SU-DHL-6 (cell line): ENCODE data around the gene NREP.

ENCODE experiments used
- H2AFZ ChIP-seq: fragments of 200-600 bp; sonication (generic); 2 replicates; pipeline ENCODE4 v1.6.1; 2014; ENCODE audit warnings: low read depth, mild to moderate bottlenecking, moderate library complexity, mixed read lengths, antibody characterized with exemption, low read length; ENCODE audit not compliant: severe bottlenecking
- H3F3A ChIP-seq: fragments of 200-600 bp; shearing (Covaris generic); 2 replicates; pipeline ENCODE4 v1.6.0; 2016; ENCODE audit warnings: antibody characterized with exemption, mild to moderate bottlenecking; ENCODE audit not compliant: insufficient read depth
- H3K27ac ChIP-seq: fragments of 200-600 bp; sonication (generic); 2 replicates; pipeline ENCODE4 v1.5.1; 2016; ENCODE audit warnings: low read depth, mild to moderate bottlenecking, low read length, moderate library complexity, mixed read lengths
- H3K27me3 ChIP-seq: fragments of 200-600 bp; sonication (generic), shearing (Covaris generic); 2 replicates; pipeline ENCODE4 v1.6.0; 2014; ENCODE audit warnings: mild to moderate bottlenecking, low read length
- H3K36me3 ChIP-seq: fragments of 200-600 bp; sonication (generic); 2 replicates; pipeline ENCODE4 v1.6.1; 2014; ENCODE audit warnings: mild to moderate bottlenecking, low read length, mixed read lengths
- H3K4me2 ChIP-seq: fragments of 300-600, 200-600 bp; shearing (Covaris generic), sonication (generic); 2 replicates; pipeline ENCODE4 v1.6.0; 2014; ENCODE audit warnings: low read length, low read depth, mild to moderate bottlenecking; ENCODE audit not compliant: poor library complexity, severe bottlenecking
- H3K4me3 ChIP-seq: fragments of 200-600 bp; sonication (generic); 2 replicates; pipeline ENCODE4 v1.5.1; 2014; ENCODE audit warnings: antibody characterized with exemption, low read length, mild to moderate bottlenecking, mixed read lengths; ENCODE audit not compliant: insufficient read depth, poor library complexity, severe bottlenecking
- H3K79me2 ChIP-seq: fragments of 200-600 bp; sonication (generic); 2 replicates; pipeline ENCODE4 v1.6.1; 2014; ENCODE audit warnings: mild to moderate bottlenecking, low read length, moderate library complexity; ENCODE audit not compliant: insufficient read depth
- H3K9ac ChIP-seq: fragments of 200-600 bp; sonication (generic); 2 replicates; pipeline ENCODE4 v1.7.0; 2014; ENCODE audit warnings: mild to moderate bottlenecking, low read length
- H3K9me2 ChIP-seq: fragments of 200-600 bp; sonication (generic); replicated peaks from 2 replicates; pipeline ENCODE4 v1.6.1; 2014; ENCODE audit warnings: low read length; ENCODE audit not compliant: insufficient read depth
- H3K9me3 ChIP-seq: fragments of 200-600 bp; sonication (generic); 2 replicates; pipeline ENCODE4 v1.6.1; 2014; ENCODE audit warnings: low read length, mixed read lengths; ENCODE audit not compliant: insufficient read depth
- H4K20me1 ChIP-seq: fragments of 200-600 bp; sonication (generic); 2 replicates; pipeline ENCODE4 v1.6.1; 2014; ENCODE audit warnings: low read depth, mild to moderate bottlenecking, antibody characterized with exemption, low read length, moderate library complexity, mixed read lengths
- EZH2phosphoT487 ChIP-seq: fragments of 200-600 bp; sonication (generic), shearing (Covaris generic); conservative IDR thresholded peaks from 2 replicates; pipeline ENCODE4 v1.6.1; 2018; ENCODE audit warnings: mild to moderate bottlenecking, antibody characterized with exemption, low read length, moderate library complexity, mixed read lengths
- TF ChIP-seq, protein P1 (sequence below): fragments of 200-600 bp; sonication (generic); IDR thresholded peaks from one replicate; pipeline ENCODE4 v1.5.1; 2017; ENCODE audit warnings: antibody characterized with exemption, mild to moderate bottlenecking, low read length, moderate library complexity; ENCODE audit not compliant: insufficient read depth, poor library complexity, severe bottlenecking

Gene NREP

DNA sequence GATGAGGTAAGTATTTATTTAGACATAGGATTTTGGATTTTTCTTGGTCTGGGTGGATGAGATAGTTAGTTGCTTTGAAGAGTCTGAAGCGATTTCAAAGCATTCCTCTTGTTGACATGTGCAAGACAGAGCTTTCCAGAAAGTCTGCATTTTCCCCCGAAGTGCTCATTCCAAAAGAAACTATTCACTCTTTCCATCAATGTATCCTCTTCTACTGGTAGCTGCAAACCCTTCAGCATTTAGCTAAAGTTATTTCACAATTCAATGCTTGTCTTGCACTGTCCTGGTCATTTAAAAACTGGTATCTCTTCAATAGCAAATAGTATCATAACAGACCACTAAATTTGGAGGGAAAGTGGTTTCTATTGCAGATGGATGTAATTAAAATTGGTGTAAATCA, 13.0 kb downstream of the NREP start:
- Histone ChIP-seq H3K27me3 (no peaks in the 10 kb centered on the region), H3K9me2 (no peaks in the 10 kb centered on the region), H3K79me2 (no peaks in the 10 kb centered on the region), H3K27ac (no peak overlapping the region), H3K9me3 (no peaks in the 10 kb centered on the region), H2AFZ (no peak overlapping the region), H4K20me1 (no peaks in the 10 kb centered on the region), H3K4me3 (no peak overlapping the region), H3K36me3 (no peaks in the 10 kb centered on the region), H3K4me2 (no peak overlapping the region), H3F3A (no peaks in the 10 kb centered on the region), H3K9ac (no peak overlapping the region)
- no peak for TF ChIP-seq EZH2phosphoT487
- TF ChIP-seq, protein P1, sequence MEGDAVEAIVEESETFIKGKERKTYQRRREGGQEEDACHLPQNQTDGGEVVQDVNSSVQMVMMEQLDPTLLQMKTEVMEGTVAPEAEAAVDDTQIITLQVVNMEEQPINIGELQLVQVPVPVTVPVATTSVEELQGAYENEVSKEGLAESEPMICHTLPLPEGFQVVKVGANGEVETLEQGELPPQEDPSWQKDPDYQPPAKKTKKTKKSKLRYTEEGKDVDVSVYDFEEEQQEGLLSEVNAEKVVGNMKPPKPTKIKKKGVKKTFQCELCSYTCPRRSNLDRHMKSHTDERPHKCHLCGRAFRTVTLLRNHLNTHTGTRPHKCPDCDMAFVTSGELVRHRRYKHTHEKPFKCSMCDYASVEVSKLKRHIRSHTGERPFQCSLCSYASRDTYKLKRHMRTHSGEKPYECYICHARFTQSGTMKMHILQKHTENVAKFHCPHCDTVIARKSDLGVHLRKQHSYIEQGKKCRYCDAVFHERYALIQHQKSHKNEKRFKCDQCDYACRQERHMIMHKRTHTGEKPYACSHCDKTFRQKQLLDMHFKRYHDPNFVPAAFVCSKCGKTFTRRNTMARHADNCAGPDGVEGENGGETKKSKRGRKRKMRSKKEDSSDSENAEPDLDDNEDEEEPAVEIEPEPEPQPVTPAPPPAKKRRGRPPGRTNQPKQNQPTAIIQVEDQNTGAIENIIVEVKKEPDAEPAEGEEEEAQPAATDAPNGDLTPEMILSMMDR, result no peak

- Histone ChIP-seq H3K9ac (no peak overlapping the region), H3K27me3 (no peaks in the 10 kb centered on the region), H3F3A (no peaks in the 10 kb centered on the region), H3K27ac (no peak overlapping the region), H3K4me2 (no peak overlapping the region), H3K79me2 (no peaks in the 10 kb centered on the region), H3K9me3 (no peaks in the 10 kb centered on the region), H3K9me2 (no peaks in the 10 kb centered on the region), H3K36me3 (no peaks in the 10 kb centered on the region), H3K4me3 (no peak overlapping the region), H2AFZ (no peak overlapping the region), H4K20me1 (no peaks in the 10 kb centered on the region)
- TF ChIP-seq EZH2phosphoT487, result no peak
- TF ChIP-seq, protein P1, result no peak
These were observed 13.5 kb downstream of the NREP start for GRCh38 chr5:111743512-111743911.

DNA sequence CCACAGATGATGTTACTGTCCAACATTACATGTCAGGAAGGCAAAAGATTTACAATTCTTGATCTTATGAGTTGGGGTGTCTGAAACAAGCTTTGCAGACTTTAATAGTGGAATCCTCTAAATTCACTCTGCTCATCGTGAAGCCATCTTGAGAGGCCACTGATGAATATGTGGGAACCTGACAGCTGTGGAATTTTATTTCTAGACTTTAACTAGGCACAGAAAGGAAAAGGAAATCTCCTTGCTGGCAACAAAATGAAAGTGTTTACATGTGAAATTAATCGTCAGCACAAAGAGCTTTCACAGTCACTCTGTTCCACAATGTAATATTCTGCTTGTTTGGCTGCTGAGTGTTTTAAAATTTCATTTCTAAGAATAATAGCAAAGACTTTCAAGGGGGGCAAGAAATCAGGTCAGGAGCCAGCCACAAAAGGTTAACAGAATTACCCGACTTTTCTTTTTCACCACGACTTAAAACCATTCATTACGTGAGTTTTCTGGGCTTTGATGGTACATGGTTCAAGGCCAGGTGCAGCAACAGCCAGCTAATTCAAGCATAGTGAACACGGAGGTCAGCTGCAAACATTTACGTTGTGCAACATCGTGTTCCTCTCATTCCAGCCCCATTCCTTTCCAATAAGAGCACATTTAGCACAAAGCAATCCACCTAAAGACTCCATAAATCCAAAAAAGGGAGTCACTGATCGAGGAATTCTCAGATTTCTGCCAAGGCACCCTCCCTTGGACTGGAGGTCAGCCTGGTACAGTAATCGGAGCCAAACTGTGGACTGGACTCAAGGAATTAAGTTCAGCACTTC, 14.6 kb downstream of the NREP start:
- Histone ChIP-seq H3F3A (no peaks in the 10 kb centered on the region), H3K9me2 (no peaks in the 10 kb centered on the region), H3K9me3 (no peaks in the 10 kb centered on the region), H3K4me2 (no peak overlapping the region), H3K27me3 (no peaks in the 10 kb centered on the region), H3K36me3 (no peaks in the 10 kb centered on the region), H3K9ac (no peak overlapping the region), H2AFZ (no peak overlapping the region), H4K20me1 (no peaks in the 10 kb centered on the region), H3K27ac (no peak overlapping the region), H3K4me3 (no peak overlapping the region), H3K79me2 (no peaks in the 10 kb centered on the region)
- TF ChIP-seq EZH2phosphoT487, result no peak
- TF ChIP-seq, protein P1, result no peak
